CD4-positive, alpha-beta T cell treated with Interleukin-6 for 4 hours (primary cell): ENCODE data around the gene MT1M.
A peak's percentile ranks its signal among the peaks of the same experiment; 100 is the strongest.
"Not testable (repeated sequence)": the region's sequence is repeated elsewhere in the genome, so short reads cannot be mapped to it uniquely, and the experiment has no call there.

Experiments
- DNase-seq: peaks from one replicate; pipeline ENCODE4 v3.0.0-alpha.2; 2020; ENCODE audit warnings: mixed read lengths

MT1M gene

DNA sequence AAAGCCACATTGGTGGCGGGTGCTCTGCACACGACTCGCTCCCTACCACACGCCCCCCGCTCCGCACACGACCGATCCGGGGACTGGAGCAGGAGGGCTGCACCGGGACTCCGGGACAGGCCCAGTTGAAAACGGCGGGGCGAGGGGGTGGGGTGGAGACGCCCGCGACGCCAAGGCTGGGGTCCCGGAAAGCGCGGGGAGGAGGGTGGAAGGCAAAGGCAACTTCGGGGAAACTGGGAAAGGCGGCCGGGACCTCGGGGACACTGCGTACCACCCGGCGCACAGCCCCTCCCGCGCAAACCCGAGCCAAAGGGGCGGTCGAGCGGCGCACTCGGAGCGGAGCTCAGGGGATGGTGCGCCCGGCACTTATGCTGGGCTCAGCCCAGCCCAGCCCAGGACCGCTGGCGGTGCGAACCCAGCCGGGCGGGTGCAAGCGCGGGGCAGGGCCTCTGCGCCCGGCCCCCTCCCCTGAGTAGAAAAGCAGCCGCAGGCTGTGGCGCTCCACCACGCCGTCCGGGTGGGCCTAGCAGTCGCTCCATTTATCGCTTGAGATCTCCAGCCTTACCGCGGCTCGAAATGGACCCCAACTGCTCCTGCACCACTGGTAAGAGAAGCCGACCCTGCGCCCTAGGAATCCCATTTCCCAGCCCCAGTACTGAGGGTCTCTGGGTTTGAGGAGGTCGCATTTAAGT is at the start of gene MT1M:
Gene MT1M (plus strand): TSS at position 504 of the 692 bp plus-strand sequence. CDS start 73 bp downstream, at position 577.
- DNase-seq: no peak

DNA sequence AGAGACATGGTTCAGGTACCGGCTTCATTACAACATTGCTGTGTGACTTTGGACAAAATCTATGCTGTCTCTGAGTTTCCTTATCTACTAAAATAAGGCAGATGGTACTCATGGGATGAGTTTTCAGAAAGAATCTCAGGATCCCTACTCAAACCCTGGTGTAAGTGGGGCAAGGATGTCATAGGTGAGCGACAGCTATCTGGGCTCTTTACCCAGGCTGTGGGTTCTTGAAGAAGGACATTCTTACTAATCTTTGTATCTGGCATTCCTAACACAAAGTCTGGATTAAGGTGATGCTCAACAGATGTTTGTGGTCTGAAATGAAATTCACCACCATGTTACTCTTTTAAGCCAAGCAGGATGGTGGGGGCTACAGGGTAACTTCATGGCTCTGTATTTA is 49.5 kb upstream of the MT1M start:
- not testable (repeated sequence) for DNase-seq

DNA sequence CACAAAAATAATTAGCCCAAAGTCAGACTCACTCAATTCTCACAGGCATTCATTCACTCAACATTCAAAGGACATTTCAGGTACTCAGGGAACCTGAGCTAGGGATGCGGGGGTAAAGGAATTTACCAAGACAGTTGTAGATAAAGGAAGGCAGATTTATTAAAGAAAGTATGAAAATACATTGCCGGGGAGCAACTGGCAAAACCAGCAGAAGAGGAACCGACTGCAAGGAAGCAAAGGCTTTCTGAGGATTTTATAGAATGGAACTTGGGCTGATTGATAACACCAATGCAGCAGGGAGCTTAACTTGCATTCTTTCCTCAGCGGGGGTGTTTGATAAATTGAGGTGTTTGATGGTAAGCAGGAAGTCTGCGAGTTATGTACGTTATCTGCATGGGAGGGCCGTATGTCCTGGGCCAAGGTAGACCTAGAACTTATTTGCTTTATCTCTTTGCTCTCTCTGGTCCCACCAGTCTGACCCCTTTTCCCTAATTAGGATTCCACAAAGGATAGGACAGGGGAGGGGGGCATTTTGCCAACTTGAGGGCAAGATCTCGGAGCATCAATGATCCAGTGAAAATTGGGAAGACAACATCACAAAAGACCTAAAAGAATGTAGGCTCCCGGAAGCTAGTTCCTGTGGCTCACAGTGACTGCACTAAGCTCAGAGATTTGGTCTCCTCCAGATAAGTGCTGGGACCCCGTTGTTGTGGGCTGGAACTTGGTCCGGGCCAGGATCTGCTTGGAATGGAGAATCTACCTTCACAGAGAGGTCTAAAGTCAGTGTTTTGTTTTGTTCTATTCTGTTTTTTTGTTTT is 48.9 kb upstream of the MT1M start:
- DNase-seq: no peak

DNA sequence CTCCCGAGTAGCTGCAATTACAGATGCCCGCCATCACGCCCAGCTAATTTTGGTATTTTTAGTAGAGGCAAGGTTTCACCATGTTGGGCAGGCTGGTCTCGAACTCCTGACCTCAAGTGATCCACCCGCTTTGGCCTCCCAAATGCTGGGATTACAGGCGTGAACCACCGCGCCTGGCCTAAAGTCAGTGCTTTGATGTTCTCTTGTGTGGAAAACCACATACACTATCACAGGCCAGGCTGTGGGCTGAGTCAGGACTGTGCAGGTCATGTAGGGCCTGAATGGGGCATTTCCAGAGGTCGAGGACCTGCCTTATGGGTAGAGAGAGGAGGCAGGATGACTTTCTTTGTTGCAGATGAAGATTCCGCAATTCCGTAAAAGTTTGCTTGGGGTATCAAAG is 48.2 kb upstream of the MT1M start:
- DNase-seq: no peak

DNA sequence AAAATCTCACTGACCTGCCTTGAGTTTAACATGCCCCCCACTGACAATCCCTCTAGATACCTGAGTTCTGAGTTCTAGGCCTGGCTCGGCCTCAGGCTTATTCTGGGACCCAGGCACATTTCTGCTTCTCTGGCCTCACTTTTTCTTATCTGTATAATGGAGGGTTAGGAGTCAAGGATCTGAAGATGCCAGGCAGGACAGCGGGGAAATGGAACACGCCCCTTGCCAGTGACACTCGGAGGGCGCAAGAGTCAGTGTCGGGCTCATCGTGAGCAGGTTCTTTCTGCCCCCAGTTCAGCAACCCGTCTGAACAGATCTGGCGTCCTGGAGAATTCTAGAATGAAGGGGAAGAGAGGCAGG is 43.7 kb upstream of the MT1M start:
- DNase-seq: no peak

DNA sequence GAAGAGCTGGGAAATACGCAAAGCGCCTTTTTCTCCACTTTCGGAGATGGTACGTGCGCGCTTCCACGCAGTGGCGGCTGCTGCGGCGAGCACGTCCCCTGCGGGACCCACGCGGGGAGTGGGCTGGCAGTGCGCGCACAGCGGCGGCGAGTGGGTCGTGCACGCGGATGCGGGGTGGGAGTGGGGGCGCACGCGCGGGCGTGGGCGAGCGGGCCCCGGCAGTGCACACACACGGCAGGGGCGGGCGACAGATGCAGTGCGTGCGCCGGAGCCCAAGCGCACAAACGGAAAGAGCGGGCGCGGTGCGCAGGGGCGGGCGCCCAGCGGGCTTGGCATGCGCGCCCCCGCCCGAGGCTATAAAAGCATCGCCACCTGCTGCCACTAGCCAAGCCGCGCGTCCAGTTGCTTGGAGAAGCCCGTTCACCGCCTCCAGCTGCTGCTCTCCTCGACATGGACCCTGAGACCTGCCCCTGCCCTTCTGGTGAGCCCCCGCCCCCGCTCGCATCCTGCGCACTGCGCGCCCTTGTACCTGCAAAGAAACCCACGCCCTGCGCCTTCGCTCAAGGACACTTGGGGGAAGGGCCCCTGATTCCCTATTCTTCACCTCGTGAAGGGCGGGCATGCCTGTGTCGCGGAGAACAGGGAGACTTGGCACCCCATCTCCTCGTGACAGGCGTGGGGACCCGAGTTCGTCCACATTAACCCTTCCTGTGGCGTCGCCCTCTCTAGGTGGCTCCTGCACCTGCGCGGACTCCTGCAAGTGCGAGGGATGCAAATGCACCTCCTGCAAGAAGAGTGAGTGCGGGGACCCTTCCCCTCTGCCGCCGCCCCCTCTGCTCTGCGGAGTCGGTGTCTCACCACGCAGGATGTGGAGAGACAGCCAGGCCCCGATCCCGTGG is 43.1 kb upstream of the MT1M start, which contains the start of gene MT3:
Gene MT3 (plus strand): TSS at position 388 of the 899 bp plus-strand sequence. CDS start 63 bp downstream, at position 451.
- peak; percentile 18 for DNase-seq

DNA sequence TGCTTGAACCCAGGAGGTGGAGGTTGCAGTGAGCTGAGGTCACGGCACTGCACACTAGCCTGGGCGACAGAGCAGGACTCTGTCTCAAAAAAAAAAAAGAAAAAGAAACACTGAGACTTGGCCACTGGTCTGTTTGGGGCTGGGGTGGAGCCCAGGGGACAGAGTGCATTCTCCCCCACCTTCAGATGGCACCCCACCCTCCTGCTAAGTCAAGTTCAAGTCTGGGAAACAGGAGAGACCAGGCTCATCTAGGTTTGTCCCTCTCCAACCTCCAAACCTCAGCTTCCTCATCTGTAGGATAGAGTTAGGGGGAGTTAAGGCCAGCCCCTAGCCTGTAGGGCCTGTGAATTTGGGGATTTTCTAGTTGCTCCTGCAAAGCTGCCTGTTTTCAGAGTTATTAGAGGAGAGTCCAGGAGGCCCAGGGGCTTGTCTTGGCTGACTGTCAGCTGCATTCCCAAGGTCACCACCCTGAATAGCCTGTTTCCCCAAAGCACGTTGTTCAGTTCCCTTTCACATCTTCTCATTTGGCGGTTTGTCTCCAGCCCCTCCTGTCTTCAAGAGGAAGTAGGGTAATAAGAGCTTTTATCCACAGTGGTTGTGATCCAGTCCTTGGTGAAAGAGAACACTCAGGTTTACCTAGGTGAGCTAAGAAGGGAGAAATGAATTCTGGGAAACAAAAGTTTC is 40.9 kb upstream of the MT1M start:
- no peak for DNase-seq

DNA sequence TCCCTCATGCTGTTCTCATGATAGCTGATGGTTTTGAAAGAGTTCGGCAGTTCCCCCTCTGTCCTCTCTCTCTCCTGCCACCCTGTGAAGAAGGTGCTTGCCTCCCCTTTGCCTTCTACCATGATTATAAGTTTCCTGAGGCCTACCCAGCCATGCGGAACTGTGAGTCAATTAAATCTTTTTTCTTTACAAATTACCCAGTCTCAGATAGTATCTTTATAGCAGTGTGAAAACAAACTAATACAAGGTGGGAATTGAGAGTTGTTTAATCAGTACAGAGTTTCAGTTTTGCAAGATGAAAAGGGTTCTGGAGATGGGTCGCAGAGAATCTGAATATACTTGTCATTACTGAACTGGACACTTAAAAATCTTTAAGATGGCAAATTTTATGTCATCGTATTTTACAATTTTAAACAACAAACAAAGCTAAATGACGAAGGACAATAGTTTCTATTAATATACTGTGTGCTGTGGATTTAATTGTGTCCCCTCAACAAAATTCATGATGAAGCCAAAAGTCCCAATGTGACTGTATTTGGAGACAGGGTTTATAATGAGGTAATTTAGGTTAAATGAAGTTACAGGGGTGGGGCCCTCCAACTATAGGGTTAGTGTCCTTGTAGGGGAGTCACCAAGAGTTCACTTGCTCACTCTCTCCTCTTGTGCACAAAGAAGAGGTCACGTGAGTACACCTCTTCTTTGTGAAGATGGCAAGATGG is 38.7 kb upstream of the MT1M start:
- no peak for DNase-seq

DNA sequence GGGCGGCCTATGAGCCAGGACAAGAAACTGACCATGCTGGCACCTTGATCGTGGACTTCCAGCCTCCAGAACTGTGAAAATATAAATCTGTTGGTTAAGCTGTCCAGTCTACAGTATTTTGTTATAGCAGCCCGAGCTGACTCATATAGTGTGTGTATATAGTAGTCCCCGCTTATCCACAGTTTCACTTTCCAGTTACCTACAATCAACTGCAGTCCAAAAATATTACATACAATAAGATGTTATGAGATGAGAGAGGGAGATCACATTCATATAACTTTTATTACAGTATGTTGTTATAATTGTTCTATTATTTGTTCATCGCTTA is 38.2 kb upstream of the MT1M start:
- no peak for DNase-seq

DNA sequence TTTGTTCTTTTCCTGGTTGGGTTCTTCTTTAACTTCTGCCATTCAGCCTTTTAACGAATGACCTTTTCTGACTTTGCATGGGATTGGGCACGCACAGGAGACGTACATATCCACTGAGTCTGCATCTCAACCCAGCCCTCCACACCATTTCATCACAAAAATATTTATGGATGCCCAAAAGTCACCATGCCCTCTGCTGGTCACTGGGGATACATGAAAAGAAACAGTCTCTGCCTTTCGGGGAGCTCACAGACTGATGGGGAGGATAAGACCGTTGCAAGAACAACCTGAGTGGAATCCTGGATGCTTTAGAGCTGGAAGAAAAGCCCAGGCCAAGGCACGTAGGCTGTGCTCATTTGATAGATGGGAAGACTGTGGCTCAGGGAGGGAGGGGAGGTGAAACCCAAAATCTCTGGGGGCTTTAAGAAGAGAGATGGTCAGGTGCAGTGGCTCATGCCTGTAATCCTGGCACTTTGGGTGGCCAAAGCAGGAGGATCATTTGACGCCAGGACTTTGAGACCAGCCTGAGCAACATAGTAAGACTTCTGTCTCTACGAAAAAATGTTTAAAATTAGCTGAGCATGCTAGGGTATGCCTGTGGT is 32.0 kb upstream of the MT1M start:
- DNase-seq: peak; percentile 45

DNA sequence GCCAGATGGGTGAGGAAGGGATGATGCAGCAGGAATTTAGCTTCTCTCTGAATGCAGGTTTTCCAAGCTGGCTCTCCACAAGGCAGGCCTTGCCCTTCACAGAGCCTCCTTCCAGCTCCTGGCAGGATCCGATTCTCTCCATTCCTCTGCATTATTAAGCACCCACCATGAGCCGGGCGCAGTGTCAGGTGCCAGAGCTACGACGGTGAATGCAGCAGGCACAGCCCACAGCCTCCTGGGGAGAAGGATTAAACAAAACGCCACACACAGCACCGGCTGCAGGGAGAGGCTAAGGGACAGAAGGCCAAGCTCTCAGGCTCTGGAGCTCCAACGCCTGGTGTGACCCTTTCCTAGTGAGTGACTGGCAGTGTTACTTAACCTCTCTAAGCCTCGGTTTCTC is 31.1 kb upstream of the MT1M start:
- DNase-seq: no peak

DNA sequence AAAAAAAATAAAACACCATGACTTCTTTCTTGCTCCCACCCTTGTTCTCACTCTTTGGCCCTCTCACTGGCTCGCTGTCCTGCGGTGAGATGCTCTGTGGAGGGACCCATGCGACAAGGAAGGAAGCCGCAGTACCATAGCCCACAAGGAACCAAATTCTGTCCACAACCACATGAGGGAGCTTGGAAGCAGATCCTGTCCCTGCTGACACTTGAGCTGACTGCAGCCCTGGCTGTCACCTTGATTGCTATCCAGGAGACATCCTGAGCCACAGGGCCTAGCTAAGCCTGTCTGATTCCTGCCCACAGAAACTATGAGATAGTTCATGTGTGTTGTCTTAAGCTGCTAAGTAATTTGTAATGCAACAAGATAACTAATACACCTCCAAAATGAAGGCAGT is 28.9 kb upstream of the MT1M start:
- peak; percentile 40 for DNase-seq

DNA sequence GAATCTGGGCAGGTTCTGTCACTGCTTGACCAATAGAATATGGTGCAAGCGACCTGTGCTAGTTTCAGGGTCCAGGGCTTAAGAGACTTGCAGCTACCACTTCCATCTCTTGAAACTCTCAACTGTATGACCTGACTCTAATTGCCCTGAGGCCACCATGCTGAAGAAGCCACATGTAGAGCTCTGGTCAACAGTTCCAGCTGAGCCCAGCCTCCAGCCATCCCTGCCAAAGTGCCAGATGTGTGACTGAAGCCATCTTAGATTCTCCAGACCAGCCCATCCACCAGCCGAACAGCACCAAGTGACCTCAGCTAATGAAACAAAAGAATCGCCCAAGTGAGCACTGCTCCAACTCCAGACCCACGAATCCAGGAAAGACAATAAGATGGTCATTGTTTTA is 27.5 kb upstream of the MT1M start:
- no peak for DNase-seq

DNA sequence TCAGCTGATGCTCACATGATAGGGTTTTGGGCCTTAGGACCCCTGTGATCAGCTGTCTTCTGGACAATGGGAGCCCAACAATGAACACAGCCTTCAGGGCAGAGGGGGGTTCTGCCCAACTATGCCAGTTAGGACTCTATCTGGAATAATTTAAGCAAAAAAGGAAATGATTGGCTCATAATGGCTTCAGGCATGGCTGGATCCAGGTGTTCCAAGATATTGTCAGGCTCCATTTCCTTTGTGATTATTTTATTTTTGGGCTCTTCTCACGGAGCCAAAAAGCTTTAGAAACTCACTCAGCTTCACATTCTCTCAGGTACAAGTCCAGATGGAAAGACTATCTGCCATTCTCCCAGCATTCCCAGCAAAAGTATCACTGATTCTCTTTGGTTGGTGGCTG is 27.0 kb upstream of the MT1M start:
- no peak for DNase-seq

DNA sequence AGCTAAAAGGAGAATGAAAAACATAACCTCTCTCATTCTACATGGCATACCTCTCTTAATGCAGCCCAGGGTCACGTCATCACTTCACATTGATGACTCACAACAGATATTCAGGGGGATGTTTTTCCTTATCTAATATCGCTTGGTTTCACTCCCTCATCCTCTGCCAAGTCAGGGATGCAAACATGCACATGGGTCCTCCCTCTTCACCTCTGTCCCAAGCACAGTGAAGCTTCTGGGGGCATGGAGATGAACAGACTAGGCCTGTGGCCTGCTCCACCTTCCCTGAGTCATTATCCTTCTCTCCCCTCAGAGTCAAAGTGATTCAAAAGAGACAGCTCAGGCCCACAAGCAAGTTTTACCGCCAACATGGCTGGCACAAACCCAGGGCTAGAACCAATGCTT is 26.4 kb upstream of the MT1M start:
- no peak for DNase-seq

DNA sequence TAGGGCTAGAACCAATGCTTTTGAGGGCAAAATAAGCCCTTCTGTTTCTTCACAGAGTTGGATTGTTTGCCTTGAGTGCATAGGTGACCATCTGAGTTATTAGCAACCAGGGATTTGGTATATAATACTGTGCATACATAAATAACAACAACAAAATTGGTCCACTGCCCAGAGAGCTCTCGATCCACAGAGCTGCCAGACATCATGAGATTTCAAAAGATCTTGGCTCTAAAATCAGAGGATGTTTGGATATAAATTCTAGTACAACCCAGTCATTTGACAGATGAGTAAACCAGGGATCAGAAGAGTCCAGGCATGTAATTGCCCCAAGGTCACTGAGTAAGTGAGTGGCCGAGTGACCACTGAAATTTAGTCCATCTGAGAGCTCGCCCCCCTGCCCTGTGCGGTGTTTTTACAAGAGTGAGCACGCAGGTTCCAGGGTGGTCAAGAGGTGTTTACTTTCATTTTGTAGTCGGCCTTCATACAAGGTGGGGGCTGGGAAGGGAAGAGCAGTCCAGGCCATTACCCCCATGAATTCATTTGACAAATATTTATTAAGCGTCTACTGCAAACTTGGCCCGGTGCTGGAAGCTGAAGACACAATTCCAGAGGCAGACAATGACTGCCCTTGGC is 25.9 kb upstream of the MT1M start:
- DNase-seq: no peak

DNA sequence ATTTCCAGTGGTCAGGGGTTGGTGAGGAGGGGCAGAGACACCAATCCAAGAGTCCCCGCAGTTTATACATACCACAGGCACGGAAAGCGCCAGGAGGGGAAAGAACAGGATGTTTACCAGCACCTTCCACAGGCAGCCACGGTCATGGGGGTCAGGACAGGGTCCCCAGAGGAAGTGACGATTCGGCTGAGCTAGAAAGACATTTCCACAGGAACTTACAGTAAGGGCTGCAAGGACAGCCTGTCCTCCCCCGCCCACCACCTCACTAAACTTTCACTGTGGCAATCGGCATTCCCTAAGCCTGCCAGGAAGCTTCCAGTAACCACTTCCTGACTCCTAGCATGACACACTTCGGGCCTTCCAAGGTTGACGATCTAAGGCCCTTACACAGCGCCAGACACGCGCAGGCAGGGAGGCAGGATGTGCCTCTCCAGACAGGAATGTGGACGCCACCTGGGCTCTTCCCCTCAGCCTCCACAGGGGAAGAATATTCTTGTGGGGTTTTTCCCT is 25.3 kb upstream of the MT1M start:
- peak; percentile 32 for DNase-seq

DNA sequence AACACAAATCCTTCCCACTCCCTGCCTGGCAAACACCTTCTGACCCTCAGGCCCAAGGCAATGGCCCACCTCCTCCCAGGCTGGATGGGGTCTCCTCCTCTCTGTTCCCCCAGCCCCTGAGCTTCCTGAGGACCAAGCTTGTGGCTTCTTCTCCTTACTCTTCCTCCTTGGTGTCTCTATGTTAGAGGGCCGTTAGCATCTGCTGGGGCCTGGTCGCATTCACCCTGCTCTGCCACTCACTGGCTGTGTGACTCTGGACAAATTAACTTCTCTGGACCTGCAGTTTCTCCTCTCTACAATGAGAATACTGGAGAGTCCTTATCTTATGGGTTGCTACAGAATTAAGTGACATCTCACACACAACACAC is 24.8 kb upstream of the MT1M start:
- DNase-seq: no peak

DNA sequence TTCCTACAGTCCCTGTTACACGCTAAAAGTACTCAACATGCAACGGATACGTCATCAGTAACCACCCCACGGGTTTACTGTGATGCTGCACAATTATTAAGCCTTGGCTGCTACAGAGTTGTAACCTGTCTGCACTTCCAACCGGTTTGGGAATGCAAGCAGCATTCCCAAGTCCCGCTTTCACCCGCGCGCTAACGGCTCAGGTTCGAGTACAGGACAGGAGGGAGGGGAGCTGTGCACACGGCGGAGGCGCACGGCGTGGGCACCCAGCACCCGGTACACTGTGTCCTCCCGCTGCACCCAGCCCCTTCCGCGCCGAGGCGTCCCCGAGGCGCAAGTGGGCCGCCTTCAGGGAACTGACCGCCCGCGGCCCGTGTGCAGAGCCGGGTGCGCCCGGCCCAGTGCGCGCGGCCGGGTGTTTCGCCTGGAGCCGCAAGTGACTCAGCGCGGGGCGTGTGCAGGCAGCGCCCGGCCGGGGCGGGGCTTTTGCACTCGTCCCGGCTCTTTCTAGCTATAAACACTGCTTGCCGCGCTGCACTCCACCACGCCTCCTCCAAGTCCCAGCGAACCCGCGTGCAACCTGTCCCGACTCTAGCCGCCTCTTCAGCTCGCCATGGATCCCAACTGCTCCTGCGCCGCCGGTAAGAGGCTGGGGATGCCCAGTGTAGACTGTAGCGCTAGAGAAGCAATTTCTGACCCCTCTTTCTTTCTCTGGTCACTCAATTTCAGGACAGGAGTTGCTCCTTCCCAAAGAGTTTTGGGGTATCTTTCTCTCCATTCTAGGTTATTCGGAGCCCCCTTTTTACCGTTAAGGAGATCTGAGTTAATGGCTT is 24.2 kb upstream of the MT1M start, which contains the start of gene MT2A:
Gene MT2A (plus strand): TSS at position 542 of the 833 bp plus-strand sequence. CDS start 72 bp downstream, at position 614.
- peak; percentile 93 for DNase-seq

DNA sequence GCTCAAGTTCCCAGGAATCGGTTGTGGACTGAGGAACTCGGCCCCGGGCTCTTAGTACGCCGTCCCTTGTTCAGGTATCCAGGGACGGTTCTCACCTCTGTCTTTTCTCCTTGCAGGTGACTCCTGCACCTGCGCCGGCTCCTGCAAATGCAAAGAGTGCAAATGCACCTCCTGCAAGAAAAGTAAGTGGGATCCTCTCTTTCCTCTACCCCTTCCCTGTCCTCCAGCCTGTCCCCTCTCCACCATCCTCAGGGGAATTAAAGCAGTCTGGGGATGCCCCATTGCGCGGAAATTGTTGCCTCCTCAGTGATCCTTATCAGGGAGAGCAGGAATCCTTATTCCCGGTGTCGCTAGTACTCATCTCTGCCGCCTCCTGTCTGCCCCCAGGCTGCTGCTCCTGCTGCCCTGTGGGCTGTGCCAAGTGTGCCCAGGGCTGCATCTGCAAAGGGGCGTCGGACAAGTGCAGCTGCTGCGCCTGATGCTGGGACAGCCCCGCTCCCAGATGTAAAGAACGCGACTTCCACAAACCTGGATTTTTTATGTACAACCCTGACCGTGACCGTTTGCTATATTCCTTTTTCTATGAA is 23.5 kb upstream of the MT1M start:
- peak; percentile 18 for DNase-seq
